Duodenal mucosa (tissue), 2 donors: ENCODE measurements around the gene ADRM1.

Experiments used
- H3K27ac ChIP-seq: one replicate; pipeline ENCODE4 v1.7.0; 2013; ENCODE audit warnings: low read depth, low read length
- H3K27me3 ChIP-seq, 2 donors: one replicate each; pipeline ENCODE4 v1.7.0; 2013; ENCODE audit warnings: low read length in 2 of 2, control low read depth in 1 of 2; ENCODE audit not compliant: insufficient read depth in 2 of 2, control insufficient read depth in 1 of 2
- H3K36me3 ChIP-seq, 2 donors: one replicate each; pipeline ENCODE4 v1.7.0; 2013; ENCODE audit warnings: low read length in 2 of 2, control low read depth in 1 of 2; ENCODE audit not compliant: insufficient read depth in 2 of 2, control insufficient read depth in 1 of 2
- H3K4me1 ChIP-seq, 2 donors: one replicate each; pipeline ENCODE4 v1.7.0; 2013; ENCODE audit warnings: low read length in 2 of 2, control low read depth in 1 of 2; ENCODE audit not compliant: insufficient read depth in 2 of 2, control insufficient read depth in 1 of 2
- H3K4me3 ChIP-seq, 2 donors: one replicate each; pipeline ENCODE4 v1.7.0; 2013; ENCODE audit warnings: low read length in 2 of 2, low read depth in 1 of 2
- H3K9ac ChIP-seq, 2 donors: one replicate each; pipeline ENCODE4 v1.7.0; 2013; ENCODE audit warnings: low read length in 2 of 2, low read depth in 1 of 2
- H3K9me3 ChIP-seq, 2 donors: one replicate each; pipeline ENCODE4 v1.7.0; 2013; ENCODE audit warnings: low read length in 2 of 2, control low read depth in 1 of 2; ENCODE audit not compliant: control insufficient read depth in 1 of 2

ADRM1 gene

DNA sequence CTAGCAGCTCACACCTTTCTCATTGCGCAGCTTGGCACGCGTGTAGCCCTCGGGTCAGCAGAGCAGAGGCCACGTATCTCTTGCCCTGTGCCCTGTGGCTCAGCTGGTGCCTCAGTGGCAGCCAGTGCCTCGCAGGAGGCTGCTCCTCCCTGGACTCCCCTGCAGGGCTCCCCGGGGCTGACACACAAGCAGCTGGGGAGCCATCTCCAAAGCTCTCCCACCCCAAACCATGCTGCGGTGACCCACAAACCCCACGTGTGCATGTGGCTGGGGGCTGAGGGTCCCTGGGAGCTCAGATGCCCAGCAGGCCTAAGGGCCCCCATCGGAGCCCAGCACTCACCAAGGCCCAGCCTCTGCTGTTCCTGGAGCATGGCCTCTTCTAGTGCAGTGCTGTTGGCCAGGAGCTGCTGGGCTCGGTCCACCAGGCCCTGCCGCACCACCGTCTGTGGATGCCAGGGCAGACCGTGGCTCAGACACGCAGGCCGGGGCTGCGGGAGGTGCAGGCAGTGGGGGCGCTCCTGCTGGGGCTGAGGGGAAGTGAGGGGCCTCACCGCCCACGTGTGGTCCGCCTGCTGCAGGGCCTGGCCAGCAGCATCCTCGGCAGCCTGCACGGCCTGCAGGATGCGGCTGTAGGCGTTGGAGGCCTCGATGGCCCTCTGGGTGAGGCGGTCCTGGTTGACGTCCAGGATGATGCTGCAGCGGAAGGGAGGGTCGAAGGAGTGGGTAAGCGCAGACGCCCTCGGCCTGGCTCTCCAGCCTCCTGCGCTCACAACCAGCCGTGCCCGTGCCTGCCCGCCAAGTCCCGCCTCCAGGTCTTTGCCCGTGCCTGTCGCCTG lies 13.8 kb downstream of the ADRM1 start:
- Histone ChIP-seq H3K27ac (no peak overlapping the region), H3K4me3 (no peak overlapping the region), H3K4me1 (no peaks in the 10 kb centered on the region), H3K36me3 (peaks cover 0 to 30% of the 10 kb centered on the region in 2 donors), H3K9ac (no peak overlapping the region), H3K9me3 (no peaks in the 10 kb centered on the region), H3K27me3 (no peaks in the 10 kb centered on the region)

DNA sequence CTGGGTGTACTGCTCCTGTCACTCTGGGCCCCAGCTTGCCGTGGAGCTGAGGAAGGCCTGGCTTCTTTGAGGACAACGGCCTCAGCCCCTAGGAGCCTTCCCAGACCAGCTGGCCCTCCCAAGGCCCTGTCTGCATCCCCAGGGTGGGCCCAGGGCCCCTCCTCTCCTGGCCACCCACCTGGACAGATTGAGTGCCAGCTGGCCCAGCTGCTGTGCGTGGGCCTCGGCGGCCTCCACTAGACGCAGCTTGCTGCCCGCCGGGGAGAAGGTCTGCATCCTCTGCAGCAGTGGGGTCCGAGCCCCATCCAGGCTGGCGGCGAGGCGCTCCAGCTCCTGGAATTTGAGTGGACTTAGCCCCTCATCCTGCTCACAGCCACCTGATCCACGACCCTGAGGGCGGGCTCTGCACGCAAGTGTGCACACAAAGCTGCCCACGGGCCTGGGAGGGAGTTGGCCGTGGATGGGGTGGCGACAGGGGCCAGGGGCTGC lies 14.4 kb downstream of the ADRM1 start:
- Histone ChIP-seq H3K4me1 (no peaks in the 10 kb centered on the region), H3K36me3 (peaks cover 0 to 29% of the 10 kb centered on the region in 2 donors), H3K27ac (no peak overlapping the region), H3K4me3 (no peak overlapping the region), H3K9ac (no peak overlapping the region), H3K27me3 (no peaks in the 10 kb centered on the region), H3K9me3 (no peaks in the 10 kb centered on the region)

DNA sequence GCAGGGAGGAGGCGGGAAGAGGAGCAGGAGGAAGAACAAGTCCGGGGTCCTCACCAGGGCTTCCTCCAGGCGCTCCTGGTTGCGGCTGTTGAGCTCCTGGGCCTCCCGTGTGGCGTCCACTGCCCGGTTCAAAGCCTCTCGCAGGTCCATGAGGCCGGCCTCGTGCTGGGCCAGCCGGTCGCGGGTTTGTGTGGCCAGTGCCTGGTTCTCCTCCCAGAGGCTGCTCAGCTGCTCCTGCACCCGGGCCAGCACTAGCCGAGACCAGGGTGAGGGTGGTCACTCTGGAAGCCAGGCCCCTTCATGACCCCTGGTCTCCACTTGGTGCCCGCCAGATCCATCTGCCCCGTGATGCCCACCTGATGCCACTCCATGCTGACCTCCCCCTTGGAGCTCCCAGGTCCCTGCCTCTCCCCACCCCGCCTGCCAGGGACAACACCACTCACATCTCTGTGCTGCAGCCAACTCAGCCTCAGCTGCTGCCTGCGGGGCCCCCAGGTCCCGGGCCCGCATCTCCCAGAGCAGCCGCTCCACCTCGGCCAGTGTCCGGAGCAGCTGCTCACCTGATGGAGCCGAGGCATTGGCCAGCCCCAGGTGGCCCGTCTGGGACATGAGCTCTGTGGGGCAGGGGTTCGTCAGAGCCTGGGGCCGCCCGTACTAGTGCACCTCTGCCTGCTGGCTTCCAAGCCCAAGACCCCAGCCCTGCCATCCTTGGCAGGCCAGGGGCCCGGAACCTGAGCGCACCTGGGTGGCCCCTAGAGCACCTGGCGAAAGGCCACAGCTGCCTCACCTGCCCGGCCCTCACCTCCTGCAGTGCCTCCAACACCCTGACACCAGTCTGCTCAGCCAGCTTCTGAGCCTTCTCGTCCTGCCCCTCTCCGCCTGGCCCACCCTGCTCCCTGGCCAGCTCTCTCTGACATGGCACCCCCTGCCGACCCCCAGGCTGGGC lies 15.9 kb downstream of the ADRM1 start:
- no peaks in the 10 kb centered on the region for H3K4me1 ChIP-seq
- no peaks in the 10 kb centered on the region for H3K9me3 ChIP-seq
- H3K27me3 ChIP-seq = no peaks in the 10 kb centered on the region
- no peak overlapping the region for H3K4me3 ChIP-seq
- H3K9ac ChIP-seq = no peak overlapping the region
- H3K27ac ChIP-seq = no peak overlapping the region
- peaks cover 0 to 24% of the 10 kb centered on the region in 2 donors for H3K36me3 ChIP-seq

DNA sequence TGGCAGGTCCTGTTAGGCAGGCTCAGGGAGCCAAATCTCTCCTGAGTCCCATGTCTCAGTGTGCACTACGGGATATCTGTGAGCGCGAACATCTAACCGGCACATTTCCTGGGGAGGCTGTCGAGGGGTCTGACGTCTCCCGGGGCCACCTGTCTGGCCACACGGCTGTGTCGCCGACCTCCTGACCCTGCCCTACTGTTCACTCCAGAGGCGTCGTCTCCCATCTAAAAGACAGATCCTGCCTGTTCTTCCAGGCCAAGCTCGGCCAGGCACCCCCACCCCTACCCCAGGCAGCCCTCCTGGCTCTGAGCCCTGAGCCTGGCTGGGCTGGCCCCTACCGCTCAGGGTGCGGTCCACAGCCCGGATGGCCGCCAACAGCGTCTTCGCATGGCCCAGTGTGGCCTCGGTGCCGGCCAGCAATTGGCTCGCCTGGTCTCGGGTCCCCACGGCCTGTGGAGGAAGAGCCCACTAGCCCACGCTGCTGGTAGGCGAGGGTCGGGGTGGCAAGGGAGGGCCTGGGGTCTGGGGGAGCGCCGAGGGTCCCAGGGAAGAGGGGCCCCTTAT lies 16.6 kb downstream of the ADRM1 start:
- H3K36me3 ChIP-seq = peaks cover 0 to 24% of the 10 kb centered on the region in 2 donors
- H3K27me3 ChIP-seq = no peaks in the 10 kb centered on the region
- H3K4me3 ChIP-seq = no peak overlapping the region
- no peak overlapping the region for H3K27ac ChIP-seq
- H3K9me3 ChIP-seq = no peaks in the 10 kb centered on the region
- H3K9ac ChIP-seq = no peak overlapping the region
- no peaks in the 10 kb centered on the region for H3K4me1 ChIP-seq

DNA sequence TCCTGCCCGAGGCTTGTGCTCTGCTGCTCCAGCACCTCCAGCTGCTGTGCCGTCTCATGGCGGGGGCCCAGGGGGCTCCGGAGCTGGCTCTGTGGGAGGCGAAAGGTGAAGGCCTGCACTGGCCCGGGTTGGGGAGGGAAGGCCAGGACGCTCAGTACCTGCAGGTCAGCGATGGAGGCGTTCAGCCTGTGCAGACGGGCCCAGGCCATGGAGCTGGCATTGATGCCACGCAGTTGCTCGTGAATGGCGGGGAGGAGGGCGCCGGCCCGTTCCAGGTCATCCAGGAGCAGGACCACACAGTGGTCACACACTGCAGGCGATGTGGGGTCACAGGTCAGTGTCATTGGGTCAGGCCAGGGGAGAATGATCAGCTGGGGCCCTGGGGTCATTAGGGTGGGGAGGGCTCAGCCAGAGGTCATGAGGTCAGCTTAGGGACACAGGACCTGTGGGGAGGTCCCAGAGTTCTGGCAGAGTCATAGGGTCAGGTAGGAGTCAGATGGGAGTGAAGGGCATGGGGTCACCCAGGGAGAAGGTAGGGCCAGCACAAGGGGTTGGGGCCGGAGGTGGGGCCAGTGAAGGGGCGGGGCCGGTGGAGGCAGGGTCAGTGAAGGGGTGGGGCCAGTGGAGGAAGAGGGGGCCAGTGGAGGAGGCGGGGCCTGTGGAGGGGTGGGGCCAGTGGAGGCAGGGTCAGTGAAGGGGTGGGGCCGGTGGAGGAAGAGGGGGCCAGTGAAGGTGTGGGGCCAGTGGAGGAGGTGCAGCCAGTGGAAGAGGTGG lies 18.0 kb downstream of the ADRM1 start:
- no peaks in the 10 kb centered on the region for H3K4me1 ChIP-seq
- H3K9ac ChIP-seq = no peak overlapping the region
- H3K4me3 ChIP-seq = no peak overlapping the region
- H3K27ac ChIP-seq = no peak overlapping the region
- H3K9me3 ChIP-seq = no peaks in the 10 kb centered on the region
- H3K36me3 ChIP-seq = peaks cover 0 to 15% of the 10 kb centered on the region in 2 donors
- no peaks in the 10 kb centered on the region for H3K27me3 ChIP-seq

DNA sequence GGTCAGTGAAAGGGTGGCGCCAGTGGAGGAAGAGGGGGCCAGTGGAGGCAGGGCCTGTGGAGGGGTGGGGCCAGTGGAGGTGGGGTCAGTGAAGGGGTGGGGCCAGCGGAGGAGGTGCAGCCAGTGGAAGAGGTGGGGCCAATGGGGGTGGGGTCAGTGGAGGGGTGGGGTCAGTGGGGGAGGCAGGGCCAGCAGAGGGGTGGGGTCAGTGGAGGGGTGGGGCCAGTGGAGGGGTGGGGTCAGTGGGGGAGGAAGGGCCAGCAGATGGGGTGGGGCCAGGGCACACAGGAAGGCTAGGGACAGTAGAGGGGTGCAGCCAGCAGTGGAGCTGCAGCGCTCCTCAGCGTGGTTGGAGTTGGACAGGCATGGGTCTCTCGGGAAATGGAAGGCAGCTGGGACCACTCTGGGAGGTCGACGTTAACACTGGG lies 18.7 kb downstream of the ADRM1 start:
- Histone ChIP-seq H3K27me3 (no peaks in the 10 kb centered on the region), H3K27ac (no peak overlapping the region), H3K9me3 (no peaks in the 10 kb centered on the region), H3K4me3 (no peak overlapping the region), H3K36me3 (peaks cover 0 to 9% of the 10 kb centered on the region in 2 donors), H3K4me1 (no peaks in the 10 kb centered on the region), H3K9ac (no peak overlapping the region)

DNA sequence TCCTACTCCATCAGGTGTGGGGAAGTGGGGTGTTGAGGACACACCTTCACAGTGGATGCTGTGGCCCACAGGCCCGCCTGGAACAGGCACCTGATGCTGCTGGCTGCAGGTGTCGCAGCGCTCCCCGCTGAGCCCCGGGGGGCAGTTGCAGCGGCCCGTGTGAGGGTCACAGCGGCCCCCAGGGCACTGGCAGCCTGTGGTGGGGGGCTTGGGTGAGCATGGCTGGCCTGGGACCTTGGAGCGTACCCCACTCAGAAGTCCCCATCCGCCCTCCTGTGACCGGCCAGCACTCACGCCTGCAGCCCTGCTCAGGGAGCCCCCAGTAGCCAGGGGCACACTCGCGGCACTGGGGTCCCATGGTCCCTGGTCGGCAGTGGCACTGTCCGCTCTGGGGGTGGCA lies 19.2 kb downstream of the ADRM1 start:
- H3K9me3 ChIP-seq = no peaks in the 10 kb centered on the region
- H3K9ac ChIP-seq = no peak overlapping the region
- peaks cover 0 to 4% of the 10 kb centered on the region in 2 donors for H3K36me3 ChIP-seq
- H3K4me3 ChIP-seq = no peak overlapping the region
- H3K27me3 ChIP-seq = no peaks in the 10 kb centered on the region
- no peaks in the 10 kb centered on the region for H3K4me1 ChIP-seq
- no peak overlapping the region for H3K27ac ChIP-seq

DNA sequence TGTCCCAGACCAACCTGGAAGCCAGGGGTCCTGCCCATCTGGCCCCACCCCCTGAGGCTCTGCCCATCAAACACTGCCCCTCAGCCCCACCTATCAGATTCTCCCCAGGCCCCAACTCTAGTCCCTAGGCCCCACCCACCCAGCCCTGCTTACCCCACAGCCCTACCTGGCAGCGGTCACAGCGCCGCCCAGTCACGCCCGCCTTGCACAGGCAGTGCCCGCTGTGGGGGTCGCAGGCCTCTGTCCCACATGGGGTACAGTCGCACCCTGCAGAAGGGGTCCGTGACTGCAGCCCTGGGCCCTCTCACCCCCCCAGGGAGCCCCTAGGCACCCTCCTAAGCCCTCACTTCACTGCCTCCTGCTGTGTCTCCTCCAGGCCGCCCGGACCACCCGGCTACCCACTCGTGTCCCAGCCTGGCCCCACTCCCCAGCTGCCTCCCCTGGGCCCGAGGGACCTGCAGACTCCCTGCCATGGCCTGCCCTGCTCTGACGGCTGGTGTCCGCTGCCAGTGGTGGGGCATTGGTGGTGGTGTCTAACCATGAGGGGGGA lies 19.8 kb downstream of the ADRM1 start:
- no peak overlapping the region for H3K27ac ChIP-seq
- no peaks in the 10 kb centered on the region for H3K27me3 ChIP-seq
- H3K4me3 ChIP-seq = no peak overlapping the region
- H3K4me1 ChIP-seq = no peaks in the 10 kb centered on the region
- H3K9ac ChIP-seq = no peak overlapping the region
- peaks cover 0 to 6% of the 10 kb centered on the region in 2 donors for H3K36me3 ChIP-seq
- H3K9me3 ChIP-seq = no peaks in the 10 kb centered on the region

DNA sequence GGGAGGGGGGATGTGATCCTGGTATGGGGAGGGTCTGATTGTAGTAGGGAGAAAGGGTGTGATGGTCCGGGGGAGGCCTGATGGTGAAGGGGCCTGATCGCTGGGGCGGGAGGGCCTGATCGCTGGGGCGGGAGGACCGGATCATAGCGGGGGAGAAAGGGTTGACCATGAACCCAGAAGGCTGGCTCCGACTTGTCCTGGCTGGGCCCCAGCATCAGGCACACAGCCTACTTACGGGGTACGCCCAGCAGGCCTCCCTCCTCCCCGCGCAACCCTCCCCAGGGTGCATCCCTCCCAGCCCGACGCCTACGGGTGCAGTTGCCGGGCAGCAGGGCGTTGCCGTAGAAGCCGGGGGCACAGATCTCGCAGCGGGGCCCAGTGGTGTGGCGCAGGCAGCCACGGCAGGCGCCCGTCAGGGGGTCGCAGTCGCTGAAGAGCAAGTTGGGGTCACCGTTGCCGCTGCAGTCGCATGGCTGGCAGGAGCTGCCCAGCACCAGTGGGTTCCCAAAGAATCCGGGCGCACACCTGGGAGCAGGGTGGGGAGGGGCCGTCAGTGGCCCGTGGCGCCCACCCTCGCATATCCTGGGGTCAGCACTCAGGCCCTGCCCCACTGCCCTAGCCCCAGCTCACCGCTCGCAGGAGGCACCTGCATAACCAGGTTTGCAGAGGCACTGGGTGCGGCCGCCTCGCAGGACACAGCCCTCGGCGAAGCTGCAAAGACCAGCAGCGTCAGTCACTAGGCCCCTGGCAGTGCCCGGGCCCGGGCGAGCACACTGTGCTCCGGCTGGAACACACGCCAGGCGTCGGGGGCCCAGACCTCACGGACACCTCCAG lies 20.6 kb downstream of the ADRM1 start:
- Histone ChIP-seq H3K27ac (no peak overlapping the region), H3K4me1 (no peaks in the 10 kb centered on the region), H3K27me3 (no peaks in the 10 kb centered on the region), H3K9me3 (no peaks in the 10 kb centered on the region), H3K4me3 (no peak overlapping the region), H3K36me3 (peaks cover 0 to 6% of the 10 kb centered on the region in 2 donors), H3K9ac (no peak overlapping the region)
